HEK293 (cell line): ENCODE measurements around the gene EXD2.
A peak's percentile ranks its signal among the peaks of the same experiment; 100 is the strongest.

Experiments used
- CTCF ChIA-PET: fragments of 350-600 bp; formaldehyde crosslinking; extraction: SDS; loops from one replicate; lab custom pipeline; 2021; ENCODE audit warnings: antibody characterized with exemption; lab: Yijun Ruan, JAX
- POLR2A ChIA-PET: fragments of 300-600 bp; formaldehyde crosslinking; extraction: SDS; loops from one replicate; lab custom pipeline; 2020; ENCODE audit warnings: antibody characterized with exemption, inconsistent platforms; lab: Yijun Ruan, JAX
- H3K27ac ChIP-seq: fragments of 200-500 bp; sonication (Bioruptor generic); 2 replicates; pipeline ENCODE4 v1.5.1; 2014; ENCODE audit warnings: low read depth, low read length, control low read depth, inconsistent platforms; ENCODE audit errors: extremely low read depth
- H3K36me3 ChIP-seq, 2 experiments: fragments of 200-500 bp in 1 of 2; sonication (Bioruptor generic) in 1 of 2; 1 replicate in 1 of 2; 2 replicates in 1 of 2; pipeline ENCODE4 v1.5.1; 2014 to 2017; ENCODE audit warnings: inconsistent platforms in 2 of 2, low read length in 2 of 2; ENCODE audit not compliant: control insufficient read depth in 2 of 2, insufficient read depth in 1 of 2
- H3K4me1 ChIP-seq: fragments of 200-500 bp; sonication (Bioruptor generic); 2 replicates; pipeline ENCODE4 v1.5.1; 2014; ENCODE audit warnings: mild to moderate bottlenecking, low read length, inconsistent platforms; ENCODE audit not compliant: control insufficient read depth, insufficient read depth
- H3K4me3 ChIP-seq: 2 replicates; pipeline ENCODE4 v1.5.1; 2011; ENCODE audit warnings: low read depth, mild to moderate bottlenecking, control low read depth, low read length, moderate library complexity
- H3K9me3 ChIP-seq: fragments of 200-500 bp; sonication (Bioruptor generic); 2 replicates; pipeline ENCODE4 v1.5.1; 2014; ENCODE audit warnings: low read depth, low read length, inconsistent platforms; ENCODE audit not compliant: control insufficient read depth, insufficient read depth
- AEBP2 ChIP-seq: fragments of 450-650 bp; formaldehyde crosslinking; IDR thresholded peaks from 2 replicates; pipeline ENCODE4 v1.5.1; 2016; ENCODE audit warnings: missing biosample characterization, missing genetic modification characterization, borderline replicate concordance
- BCL6B ChIP-seq: fragments of 450-650 bp; formaldehyde crosslinking; IDR thresholded peaks from 2 replicates; pipeline ENCODE4 v1.5.1; 2017; ENCODE audit warnings: missing biosample characterization, missing genetic modification characterization
- GLI4 ChIP-seq: fragments of 450-650 bp; formaldehyde crosslinking; IDR thresholded peaks from 2 replicates; pipeline ENCODE4 v1.5.1; 2016; ENCODE audit warnings: missing biosample characterization, missing genetic modification characterization
- HOXA7 ChIP-seq: sonication (generic); formaldehyde crosslinking; IDR thresholded peaks from 2 replicates; pipeline ENCODE4 v1.8.1; 2022; ENCODE audit warnings: missing genetic modification reagents, borderline replicate concordance
- OSR2 ChIP-seq: fragments of 450-650 bp; formaldehyde crosslinking; IDR thresholded peaks from 2 replicates; pipeline ENCODE4 v1.5.1; 2016; ENCODE audit warnings: missing biosample characterization, missing genetic modification characterization
- SALL2 ChIP-seq: fragments of 450-650 bp; formaldehyde crosslinking; IDR thresholded peaks from 2 replicates; pipeline ENCODE4 v1.5.0; 2017; ENCODE audit warnings: missing biosample characterization, mild to moderate bottlenecking, missing genetic modification characterization, borderline replicate concordance
- SCRT2 ChIP-seq: fragments of 450-650 bp; formaldehyde crosslinking; IDR thresholded peaks from 2 replicates; pipeline ENCODE4 v1.5.1; 2016; ENCODE audit warnings: missing biosample characterization, missing genetic modification characterization
- ZBTB21 ChIP-seq: fragments of 450-650 bp; formaldehyde crosslinking; IDR thresholded peaks from 2 replicates; pipeline ENCODE4 v1.5.1; 2017; ENCODE audit warnings: missing biosample characterization, missing genetic modification characterization
- ZBTB6 ChIP-seq: fragments of 450-650 bp; formaldehyde crosslinking; IDR thresholded peaks from 2 replicates; pipeline ENCODE4 v1.5.1; 2017; ENCODE audit warnings: missing biosample characterization, missing genetic modification characterization
- ZEB2 ChIP-seq: fragments of 450-650 bp; formaldehyde crosslinking; IDR thresholded peaks from 2 replicates; pipeline ENCODE4 v1.5.1; 2016; ENCODE audit warnings: missing biosample characterization, missing genetic modification characterization
- ZFHX2 ChIP-seq: fragments of 450-650 bp; formaldehyde crosslinking; conservative IDR thresholded peaks from 2 replicates; pipeline ENCODE4 v1.5.1; 2016; ENCODE audit warnings: missing biosample characterization, missing genetic modification characterization
- ZFP41 ChIP-seq: fragments of 450-650 bp; formaldehyde crosslinking; IDR thresholded peaks from 2 replicates; pipeline ENCODE4 v1.5.1; 2016; ENCODE audit warnings: missing biosample characterization, missing genetic modification characterization, borderline replicate concordance
- ZNF132 ChIP-seq: fragments of 450-650 bp; formaldehyde crosslinking; IDR thresholded peaks from 2 replicates; pipeline ENCODE4 v1.5.1; 2017; ENCODE audit warnings: missing biosample characterization, missing genetic modification characterization, borderline replicate concordance
- ZNF19 ChIP-seq: fragments of 450-650 bp; formaldehyde crosslinking; IDR thresholded peaks from 2 replicates; pipeline ENCODE4; 2016; ENCODE audit warnings: missing biosample characterization, missing genetic modification characterization, low read depth
- ZNF311 ChIP-seq: fragments of 450-650 bp; formaldehyde crosslinking; IDR thresholded peaks from 2 replicates; pipeline ENCODE4 v1.5.1; 2017; ENCODE audit warnings: missing biosample characterization, missing genetic modification characterization, borderline replicate concordance
- ZNF324 ChIP-seq: fragments of 450-650 bp; formaldehyde crosslinking; IDR thresholded peaks from 2 replicates; pipeline ENCODE4 v1.5.1; 2016; ENCODE audit warnings: missing biosample characterization, missing genetic modification characterization
- ZNF426 ChIP-seq: fragments of 450-650 bp; formaldehyde crosslinking; IDR thresholded peaks from 2 replicates; pipeline ENCODE4 v1.5.1; 2017; ENCODE audit warnings: missing biosample characterization, missing genetic modification characterization, mild to moderate bottlenecking, inconsistent platforms, moderate library complexity
- ZNF48 ChIP-seq: fragments of 450-650 bp; formaldehyde crosslinking; IDR thresholded peaks from 2 replicates; pipeline ENCODE4 v1.5.1; 2016; ENCODE audit warnings: missing biosample characterization, missing genetic modification characterization
- ZNF521 ChIP-seq: fragments of 450-650 bp; formaldehyde crosslinking; IDR thresholded peaks from 2 replicates; pipeline ENCODE4 v1.5.1; 2017; ENCODE audit warnings: missing biosample characterization, mild to moderate bottlenecking, missing genetic modification characterization
- ZNF670 ChIP-seq: fragments of 450-650 bp; formaldehyde crosslinking; IDR thresholded peaks from 2 replicates; pipeline ENCODE4 v1.5.1; 2016; ENCODE audit warnings: missing biosample characterization, missing genetic modification characterization, low read depth
- ZNF747 ChIP-seq: fragments of 450-650 bp; formaldehyde crosslinking; IDR thresholded peaks from 2 replicates; pipeline ENCODE4 v1.5.1; 2016; ENCODE audit warnings: missing biosample characterization, missing genetic modification characterization

EXD2 gene

GRCh38 chr14:69226178-69226577, 34.9 kb downstream of the EXD2 start:
- no peak overlapping the region for H3K27ac ChIP-seq
- TF ChIP-seq SALL2 (tag by site-specific recombination) (no peak), ZEB2 (no peak), BCL6B (tag by site-specific recombination) (no peak), SCRT2 (tag by site-specific recombination) (no peak), ZNF747 (tag by site-specific recombination) (no peak), ZFHX2 (tag by site-specific recombination) (no peak), ZFP41 (tag by site-specific recombination) (no peak), ZNF521 (tag by site-specific recombination) (no peak), ZBTB21 (tag by site-specific recombination) (no peak), ZNF670 (tag by site-specific recombination) (no peak), ZNF324 (tag by site-specific recombination) (no peak), GLI4 (no peak), HOXA7 (CRISPR knock-in tag) (no peak), ZNF311 (tag by site-specific recombination) (no peak)
- no peaks in the 10 kb centered on the region for H3K4me1 ChIP-seq
- peaks cover 17 to 25% of the 10 kb centered on the region in 2 experiments for H3K36me3 ChIP-seq
- POLR2A ChIA-PET: no interaction called here
- H3K9me3 ChIP-seq: no peaks in the 10 kb centered on the region
- CTCF ChIA-PET: interaction anchor here (0.6 kb wide), 1 partner anchor 88 kb away, joined by 4 read pairs; no protein-coding TSS in a partner anchor
- H3K4me3 ChIP-seq: no peak overlapping the region

- no peak for TF ChIP-seq OSR2 (tag by site-specific recombination)
- TF ChIP-seq ZNF48: no peak
- TF ChIP-seq ZNF132 (tag by site-specific recombination): no peak
- no peak for TF ChIP-seq AEBP2
- peaks cover 17 to 25% of the 10 kb centered on the region in 2 experiments for H3K36me3 ChIP-seq
- no peak overlapping the region for H3K27ac ChIP-seq
- POLR2A ChIA-PET: no interaction called here
- H3K4me3 ChIP-seq: no peak overlapping the region
- no peaks in the 10 kb centered on the region for H3K4me1 ChIP-seq
- CTCF ChIA-PET: interaction anchor here (0.6 to 1.2 kb wide), 6 partner anchors 13 to 348 kb away, joined by 3 to 5 read pairs (median 4); partner anchors contain the start of gene CCDC177
- no peaks in the 10 kb centered on the region for H3K9me3 ChIP-seq
Observed at GRCh38 chr14:69226736-69227135, 35.4 kb downstream of the EXD2 start.

- H3K36me3 ChIP-seq: peaks cover 33 to 49% of the 10 kb centered on the region in 2 experiments
- no peaks in the 10 kb centered on the region for H3K9me3 ChIP-seq
- TF ChIP-seq ZNF426: no peak
- TF ChIP-seq ZBTB6 (tag by site-specific recombination): 0 out of 2 replicates have a peak, but pooled peaks have one; percentile 31
- no peak for TF ChIP-seq ZNF19 (tag by site-specific recombination)
- CTCF ChIA-PET: interaction anchor here (3.1 kb wide), 1 partner anchor 11 kb away, joined by 10 read pairs; no protein-coding TSS in a partner anchor
- H3K4me1 ChIP-seq: no peaks in the 10 kb centered on the region
- no peak overlapping the region for H3K4me3 ChIP-seq
- H3K27ac ChIP-seq: no peak overlapping the region
- POLR2A ChIA-PET: no interaction called here
Observed at GRCh38 chr14:69231486-69231885, 40.2 kb downstream of the EXD2 start.
